Measurements from ENCODE around the gene FARP1.

The FARP1 gene

GRCh38 chr13:98315466-98315865, 172.6 kb downstream of the FARP1 start:
- no peak for DNase-seq

DNA sequence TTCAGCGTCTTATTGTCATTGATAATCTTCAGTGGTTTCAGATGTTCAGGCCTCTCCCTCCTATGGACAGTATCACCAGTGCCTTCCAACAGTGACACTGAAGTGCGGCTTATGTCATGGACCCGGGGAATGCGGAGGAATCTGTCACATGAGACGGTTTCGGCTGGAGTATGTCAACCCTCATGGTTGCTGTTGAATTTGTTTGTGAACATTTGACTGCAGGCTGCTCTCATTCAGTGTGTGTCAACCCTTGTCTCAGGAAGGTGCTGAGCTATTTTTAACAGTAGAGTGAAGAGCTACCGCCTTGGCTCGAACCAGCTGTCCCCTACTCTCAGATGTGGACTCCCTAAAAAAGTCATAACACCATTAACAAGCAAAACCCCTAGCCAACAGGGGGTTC, 173.0 kb downstream of the FARP1 start:
- no peak for DNase-seq

DNA sequence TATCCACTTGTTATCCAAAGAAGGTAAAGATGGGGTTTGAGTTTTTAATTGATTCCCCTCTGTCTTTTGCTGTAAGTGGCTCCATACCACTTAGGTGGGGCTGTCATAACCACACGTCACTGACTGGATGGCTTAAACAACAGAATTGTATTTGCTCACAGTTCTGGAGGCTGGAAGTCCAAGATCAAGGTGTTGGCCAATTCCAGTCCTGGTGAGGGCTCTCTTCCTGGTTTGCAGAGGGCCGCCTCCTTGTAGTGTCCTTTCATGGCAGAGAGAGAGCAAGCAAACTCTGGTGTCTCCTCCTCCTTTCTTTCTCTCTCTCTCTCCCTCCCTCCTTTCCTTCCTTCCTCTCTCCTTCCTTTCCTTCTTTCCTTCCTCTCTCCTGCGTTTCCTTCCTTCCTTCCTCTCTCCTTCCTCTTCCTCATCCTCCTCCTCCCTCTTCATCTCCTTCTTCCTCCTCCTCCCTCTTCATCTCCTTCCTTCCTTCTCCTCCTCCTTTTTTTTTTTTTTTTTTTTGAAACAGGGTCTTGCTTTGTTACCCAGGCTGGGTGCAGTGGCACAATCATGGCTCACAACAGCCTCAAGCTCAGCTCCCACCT, 174.8 kb downstream of the FARP1 start:
- DNase-seq, result no peak

- no peak for DNase-seq
Observed at GRCh38 chr13:98318263-98318878, 175.5 kb downstream of the FARP1 start.

DNA sequence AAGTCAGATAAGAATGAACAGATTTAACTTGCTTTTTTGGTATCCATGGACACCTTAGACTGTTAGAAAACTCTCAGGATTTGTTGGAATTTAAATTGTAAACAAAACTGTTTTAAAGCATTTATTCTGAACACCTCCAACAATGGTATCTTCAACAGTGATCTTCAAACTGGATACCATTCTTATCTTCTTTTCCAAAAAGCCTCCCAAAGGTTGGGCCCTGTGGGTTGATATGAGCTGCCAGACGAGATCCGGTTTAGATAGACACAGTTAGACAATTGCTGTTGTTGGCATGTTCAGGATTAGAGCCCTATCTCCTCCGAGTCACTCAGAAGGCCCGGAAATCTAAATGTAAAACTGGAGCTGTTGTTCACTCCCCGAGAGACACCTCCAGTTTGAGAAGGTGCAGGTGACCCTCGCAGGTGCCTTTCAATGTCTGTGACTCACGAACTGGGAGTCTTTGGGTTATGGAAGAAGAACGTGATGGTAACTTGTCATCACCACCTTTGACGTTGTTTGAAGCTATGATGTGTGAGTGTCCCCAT, 177.7 kb downstream of the FARP1 start:
- no peak for DNase-seq

- no peak for DNase-seq
Observed at GRCh38 chr13:98321395-98321794, 178.5 kb downstream of the FARP1 start.

DNA sequence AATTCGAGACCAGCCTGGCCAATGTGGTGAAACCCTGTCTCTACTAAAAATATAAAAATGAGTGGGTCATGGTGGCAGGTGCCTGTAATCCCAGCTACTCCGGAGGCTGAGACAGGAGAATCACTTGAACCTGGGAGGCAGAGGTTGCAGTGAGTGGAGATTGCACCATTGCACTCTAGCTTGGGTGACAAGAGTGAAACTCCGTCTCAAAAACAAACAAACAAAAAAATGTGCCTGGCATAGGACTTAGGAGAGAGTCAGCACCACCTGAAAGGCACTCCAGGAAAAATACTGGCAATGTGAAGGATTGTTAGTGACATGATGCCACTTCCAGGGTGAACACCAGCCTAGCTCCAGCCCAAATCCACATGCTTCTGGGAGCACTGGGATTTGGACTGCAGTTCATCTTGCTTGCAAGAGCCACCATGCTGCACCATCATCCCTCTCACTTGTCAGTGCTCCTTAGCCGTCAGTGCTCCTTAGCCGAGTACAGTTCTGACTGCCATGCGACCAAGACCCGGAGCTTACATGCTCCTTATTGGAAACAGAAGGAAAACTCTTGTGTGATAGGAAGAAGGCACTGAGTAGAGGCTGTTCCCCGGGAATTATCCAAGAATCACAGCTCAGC, 179.3 kb downstream of the FARP1 start:
- no peak for DNase-seq

- no peak for DNase-seq
Observed at GRCh38 chr13:98324105-98324504, 181.2 kb downstream of the FARP1 start.

- DNase-seq, result no peak
Observed at GRCh38 chr13:98325724-98326123, 182.8 kb downstream of the FARP1 start.

- DNase-seq, result no peak
Observed at GRCh38 chr13:98326291-98326690, 183.4 kb downstream of the FARP1 start.

- DNase-seq, result no peak
Observed at GRCh38 chr13:98327371-98328270, 184.7 kb downstream of the FARP1 start.

- no peak for DNase-seq
Observed at GRCh38 chr13:98328511-98328910, 185.6 kb downstream of the FARP1 start.

DNA sequence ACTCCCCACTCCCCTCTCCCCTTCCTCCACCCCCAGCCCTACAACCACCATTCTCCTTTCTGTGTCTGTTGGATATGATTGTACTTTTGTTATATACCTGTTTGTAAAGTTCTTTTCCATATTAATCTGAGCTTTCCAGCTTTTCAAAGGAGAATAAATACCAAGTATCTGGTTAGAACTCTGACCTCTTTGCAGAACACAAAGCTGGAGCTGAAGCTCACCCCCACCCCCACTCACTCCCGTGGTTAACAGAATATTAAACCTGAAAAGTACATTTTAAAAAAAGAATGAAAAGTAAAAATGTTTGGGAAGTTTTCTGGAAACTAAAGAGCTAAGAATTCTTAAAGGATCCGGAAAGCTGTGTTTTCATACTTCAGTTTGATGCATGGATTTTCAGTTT, 189.3 kb downstream of the FARP1 start:
- DNase-seq, result no peak

DNA sequence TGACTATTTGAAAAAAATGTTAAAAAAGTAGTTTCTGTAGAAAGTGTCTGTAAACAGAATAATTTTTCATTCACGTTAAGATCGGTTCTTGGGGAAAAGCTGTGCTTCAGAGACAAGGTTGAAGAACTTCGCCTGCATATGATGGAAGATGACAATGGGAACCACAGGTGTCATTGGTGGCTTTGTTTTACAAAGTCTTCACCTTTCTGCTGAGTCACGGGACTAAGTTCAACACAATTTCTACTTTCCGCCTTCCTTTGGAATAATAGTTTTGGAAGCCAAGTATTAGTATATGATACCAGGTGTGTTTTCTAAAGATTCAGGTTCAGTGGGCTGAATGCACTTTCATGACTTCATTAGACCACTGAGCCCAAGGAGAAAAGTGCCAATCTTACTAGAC, 189.8 kb downstream of the FARP1 start:
- DNase-seq, result no peak

GRCh38 chr13:98333486-98333885, 190.6 kb downstream of the FARP1 start:
- DNase-seq, result no peak

- no peak for DNase-seq
Observed at GRCh38 chr13:98334620-98335205, 191.8 kb downstream of the FARP1 start.

DNA sequence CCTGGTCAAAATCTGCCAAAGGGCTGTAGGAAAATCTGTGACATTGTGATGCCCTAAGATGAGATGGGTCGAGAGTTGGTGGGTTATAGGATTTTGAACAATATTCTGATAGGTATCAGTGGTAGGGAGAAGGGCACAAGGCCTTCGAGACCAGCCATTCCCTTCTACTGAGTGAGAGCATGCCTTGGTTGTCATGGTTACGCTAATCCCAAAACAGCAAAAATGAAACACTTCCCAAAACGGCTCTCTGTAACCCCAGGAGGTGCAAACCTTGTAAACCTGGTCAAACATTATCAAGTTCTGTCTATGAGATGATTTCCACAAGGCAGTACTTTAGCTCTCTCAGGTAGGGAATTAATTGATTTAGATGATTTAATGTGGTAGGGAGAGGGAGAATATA, 192.8 kb downstream of the FARP1 start:
- DNase-seq, result no peak

GRCh38 chr13:98338310-98338709, 195.4 kb downstream of the FARP1 start:
- no peak for DNase-seq

DNA sequence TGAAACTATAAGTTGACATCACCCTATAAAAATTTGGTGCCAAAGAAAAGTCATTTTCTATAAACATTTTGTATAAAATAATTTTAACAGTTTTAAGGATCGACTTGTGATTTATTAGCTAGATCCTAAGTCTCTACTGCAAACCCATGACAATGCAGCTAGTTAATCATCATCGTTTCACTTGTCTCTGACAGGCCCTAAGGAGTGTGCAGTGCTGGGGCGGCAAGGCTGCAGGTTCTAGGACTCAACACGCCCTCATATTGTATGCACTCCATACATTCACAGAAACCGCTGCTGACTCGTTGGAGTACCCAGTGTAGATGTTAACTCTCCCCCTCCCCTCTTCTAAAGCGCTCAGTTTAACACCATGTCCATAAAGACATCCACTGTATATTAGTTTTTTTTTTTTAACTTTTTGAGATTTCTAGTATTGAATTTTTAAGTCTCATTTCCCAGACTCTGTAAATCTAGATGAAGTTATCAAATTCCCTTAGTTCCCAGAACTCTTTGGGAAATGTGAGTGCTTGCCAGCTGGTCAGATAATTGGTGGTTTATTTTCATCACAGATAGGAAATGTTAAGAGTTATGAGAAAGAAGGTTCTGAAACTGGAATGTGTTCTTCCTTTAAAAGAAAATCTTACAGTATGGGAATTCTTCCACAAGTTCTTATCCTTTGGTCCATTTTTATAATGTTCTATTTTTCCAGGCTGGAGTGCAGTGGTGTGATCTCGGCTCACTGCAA, 197.0 kb downstream of the FARP1 start:
- no peak for DNase-seq

GRCh38 chr13:98342953-98343352, 200.1 kb downstream of the FARP1 start:
- DNase-seq, result no peak

DNA sequence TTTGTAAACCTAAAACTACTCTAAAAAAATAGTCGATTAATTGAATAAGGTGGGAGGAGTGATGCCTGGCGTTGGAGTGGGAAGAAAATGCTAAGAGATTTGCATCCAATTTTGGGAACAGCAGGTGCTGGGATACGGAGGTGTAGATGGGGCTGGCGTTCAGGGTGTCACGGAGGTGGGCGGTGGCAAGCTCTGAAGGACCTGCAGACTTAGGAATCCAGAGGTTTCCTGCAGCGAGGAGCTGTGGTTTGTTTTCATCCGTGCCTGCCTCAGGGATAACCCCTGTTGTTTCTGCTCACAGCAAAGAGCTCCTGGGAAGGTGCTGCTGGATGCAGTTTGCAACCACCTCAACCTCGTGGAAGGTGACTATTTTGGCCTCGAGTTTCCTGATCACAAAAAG, 200.6 kb downstream of the FARP1 start:
- DNase-seq, result no peak

- no peak for DNase-seq
Observed at GRCh38 chr13:98344392-98344791, 201.5 kb downstream of the FARP1 start.

Data from activated CD8-positive, alpha-beta memory T cell treated with anti-CD3 and anti-CD28 coated beads for 24 hours (primary cell).